T1000 (cell line): ENCODE data around the gene CFAP65.
A peak's percentile ranks its signal among the peaks of the same experiment; 100 is the strongest.

Experiments used
- DNase-seq: peaks from one replicate; lab custom pipeline; 2025; ENCODE audit warnings: mixed read lengths; lab: John Stamatoyannopoulos, UW

Gene CFAP65

DNA sequence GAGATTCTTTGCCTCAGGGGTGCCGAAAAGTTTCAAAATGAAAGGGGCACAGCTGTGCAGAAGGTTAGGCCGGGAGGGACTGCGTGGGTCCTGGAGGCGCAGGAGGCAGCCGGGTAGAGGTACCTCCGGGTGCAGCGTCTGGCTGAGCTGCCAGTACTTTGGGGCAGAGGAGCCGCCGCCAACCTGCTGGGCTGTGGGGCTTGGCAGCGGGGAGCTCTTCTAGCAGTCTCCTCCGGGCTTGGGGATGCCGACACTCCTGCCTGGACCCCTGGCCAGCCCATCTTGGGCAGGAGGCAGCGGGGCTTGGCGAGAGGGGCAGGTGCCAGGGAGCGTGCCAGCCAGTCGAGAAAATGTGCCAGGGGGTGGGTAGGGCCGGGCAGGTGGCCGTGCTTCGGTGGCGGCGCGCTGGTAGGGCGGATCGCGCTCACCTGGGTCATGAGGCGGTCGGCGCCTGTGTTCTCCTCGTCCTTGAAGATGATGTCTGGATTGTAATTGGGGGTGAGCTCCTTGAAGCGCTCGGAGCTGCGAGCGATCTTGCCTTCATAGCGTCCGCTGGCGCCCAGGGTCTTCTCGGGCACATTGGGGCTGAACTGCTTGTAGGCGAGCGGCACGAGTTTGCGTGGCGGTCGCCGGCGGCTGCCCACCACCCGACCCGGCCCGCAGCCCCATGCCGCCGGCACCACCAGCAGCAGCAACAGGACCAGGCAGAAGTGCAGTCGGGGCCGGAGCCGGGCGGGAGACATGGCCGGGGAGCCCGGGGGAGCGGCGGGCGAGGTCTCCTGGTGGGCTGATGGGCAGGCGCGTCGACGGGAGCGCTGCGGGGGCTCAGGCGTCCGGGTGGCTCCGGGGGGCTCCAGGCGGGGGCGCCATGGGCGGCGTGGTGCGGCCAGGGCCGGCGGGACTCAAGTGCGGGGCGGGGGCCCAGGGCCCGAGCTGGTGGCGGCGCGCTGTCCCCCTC, 18.7 kb upstream of the CFAP65 start:
- DNase-seq: no peak

DNA sequence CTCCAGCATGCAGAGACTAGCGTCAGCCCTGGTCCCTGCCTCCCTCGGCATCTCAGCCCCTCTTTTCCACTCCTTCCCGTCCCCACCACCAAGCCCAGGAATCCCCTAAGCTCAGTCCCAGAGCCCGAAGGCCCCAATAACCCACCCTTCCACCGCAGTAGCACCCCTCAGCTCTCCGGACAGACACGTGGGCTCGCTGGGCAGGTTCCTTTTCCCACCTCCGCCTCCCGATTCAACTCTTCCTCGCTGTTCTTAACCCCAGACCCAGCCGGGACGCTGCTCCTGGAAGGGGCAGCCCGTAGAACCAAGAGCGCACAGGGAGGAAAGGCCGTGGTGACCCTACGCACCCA, 18.0 kb upstream of the CFAP65 start:
- no peak for DNase-seq

DNA sequence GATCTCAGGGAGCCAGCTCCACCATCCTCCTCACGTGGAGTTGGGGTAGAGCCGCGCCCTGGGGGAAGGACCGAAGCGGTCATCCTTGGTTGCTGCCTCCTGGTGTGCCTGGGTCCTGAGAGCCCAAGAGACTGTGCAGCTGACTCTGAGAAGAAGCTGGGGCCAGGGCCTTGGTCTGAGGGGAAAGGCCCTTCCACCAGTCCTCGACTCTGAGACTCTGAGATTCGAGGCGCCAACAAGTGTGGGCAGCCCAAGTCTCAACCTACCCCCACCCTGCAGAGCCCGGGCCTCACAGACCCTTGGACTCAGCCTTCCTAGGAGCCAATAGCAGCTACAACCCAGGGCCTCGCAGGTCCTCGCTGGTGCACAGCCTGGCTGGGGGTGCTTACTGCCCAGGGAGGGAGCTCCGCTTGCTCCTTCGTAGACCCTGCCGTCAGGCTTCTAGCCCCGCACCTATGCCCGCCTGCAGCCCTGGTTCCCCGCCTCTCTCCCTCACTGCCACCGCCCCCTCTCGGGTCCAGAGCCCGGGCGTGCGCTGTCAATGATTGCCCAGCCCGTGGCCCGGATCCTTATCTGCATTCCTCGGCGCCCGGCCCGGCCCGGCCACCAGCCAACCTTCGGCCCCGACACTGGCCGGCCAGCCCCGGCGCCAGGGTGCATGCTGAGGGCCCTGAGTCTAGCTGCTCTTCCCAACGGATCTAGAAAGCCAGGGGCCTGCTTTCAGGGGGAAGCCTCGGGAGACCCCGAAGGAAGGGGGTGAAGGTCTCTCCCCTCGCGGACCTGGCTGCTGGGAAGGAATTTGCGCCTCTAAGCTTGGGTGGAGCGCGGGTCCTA, 17.4 kb upstream of the CFAP65 start:
- DNase-seq: no peak

DNA sequence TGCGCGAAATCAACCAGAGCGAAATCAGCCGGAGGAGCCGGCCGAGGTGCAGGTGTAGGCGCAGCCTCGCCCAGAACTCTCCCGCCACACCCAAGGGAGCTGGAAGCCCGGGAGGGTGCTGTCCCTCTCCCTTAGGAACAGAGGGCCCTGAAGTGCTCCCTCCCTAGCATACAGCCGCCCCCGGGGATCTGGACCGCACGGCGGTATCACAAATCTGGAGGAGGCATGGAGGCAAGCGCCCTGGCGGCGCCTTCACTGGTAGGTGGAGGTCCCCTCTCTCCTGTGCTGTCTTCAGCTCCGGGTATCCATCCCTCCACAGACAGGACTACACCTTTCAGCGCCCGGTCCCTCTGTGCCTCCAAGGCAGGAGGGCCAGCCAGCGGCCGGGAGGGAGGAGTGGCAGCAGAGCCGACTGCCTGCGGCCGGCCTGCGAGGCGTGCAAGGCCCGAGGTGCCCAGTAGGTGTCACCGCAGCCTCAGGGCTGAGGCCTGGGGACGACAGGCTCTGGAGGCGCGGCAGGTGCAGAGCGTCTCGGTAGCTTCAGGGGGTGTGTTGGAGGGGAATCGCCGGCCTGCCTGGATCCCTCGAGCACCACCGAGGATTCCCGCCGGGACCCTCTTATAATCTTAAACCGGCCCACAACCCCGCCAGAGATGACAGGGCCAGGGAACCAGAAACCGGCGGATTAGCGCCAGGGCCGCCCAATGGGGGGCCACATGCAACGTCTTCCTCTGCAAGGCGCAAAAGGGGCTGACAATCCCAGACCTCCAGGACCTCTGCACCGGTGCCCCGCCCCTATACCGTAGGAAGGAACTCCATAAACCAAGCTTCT, 16.6 kb upstream of the CFAP65 start:
- DNase-seq: peak; percentile 24

DNA sequence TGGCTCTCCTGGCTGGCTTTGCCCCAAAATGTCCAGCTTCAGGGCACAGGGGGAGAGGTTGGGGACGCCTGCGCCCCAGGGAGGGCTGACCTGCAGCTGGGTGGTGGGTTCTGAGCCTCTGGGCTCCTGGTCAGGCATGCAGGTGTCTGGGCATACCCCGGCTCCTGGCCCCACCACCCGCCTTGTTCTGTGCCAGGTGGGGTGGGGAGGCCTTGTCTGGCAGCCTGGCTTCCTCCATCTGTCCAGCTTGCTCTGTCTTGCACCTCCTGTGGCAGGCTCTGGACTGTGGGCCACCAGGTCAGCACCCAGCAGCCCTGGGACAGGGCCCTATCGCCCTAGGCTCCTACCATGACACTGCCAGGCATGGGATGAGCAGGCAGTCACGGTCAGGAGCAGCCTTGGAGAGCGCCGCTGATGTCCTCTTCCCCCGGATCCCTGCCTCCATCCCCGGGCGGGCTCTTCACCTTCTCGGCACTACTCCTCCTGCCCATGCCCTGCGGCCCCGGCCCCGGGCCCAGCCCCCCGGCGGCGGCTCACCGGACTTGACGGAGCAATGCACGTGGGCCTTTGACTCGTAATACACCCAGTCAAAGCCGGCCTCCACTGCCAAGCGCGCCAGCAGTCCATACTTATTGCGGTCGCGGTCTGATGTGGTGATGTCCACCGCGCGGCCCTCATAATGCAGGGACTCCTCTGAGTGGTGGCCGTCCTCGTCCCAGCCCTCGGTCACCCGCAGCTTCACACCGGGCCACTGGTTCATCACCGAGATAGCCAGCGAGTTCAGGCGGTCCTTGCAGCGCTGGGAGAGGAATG, 15.8 kb upstream of the CFAP65 start:
- DNase-seq: no peak

DNA sequence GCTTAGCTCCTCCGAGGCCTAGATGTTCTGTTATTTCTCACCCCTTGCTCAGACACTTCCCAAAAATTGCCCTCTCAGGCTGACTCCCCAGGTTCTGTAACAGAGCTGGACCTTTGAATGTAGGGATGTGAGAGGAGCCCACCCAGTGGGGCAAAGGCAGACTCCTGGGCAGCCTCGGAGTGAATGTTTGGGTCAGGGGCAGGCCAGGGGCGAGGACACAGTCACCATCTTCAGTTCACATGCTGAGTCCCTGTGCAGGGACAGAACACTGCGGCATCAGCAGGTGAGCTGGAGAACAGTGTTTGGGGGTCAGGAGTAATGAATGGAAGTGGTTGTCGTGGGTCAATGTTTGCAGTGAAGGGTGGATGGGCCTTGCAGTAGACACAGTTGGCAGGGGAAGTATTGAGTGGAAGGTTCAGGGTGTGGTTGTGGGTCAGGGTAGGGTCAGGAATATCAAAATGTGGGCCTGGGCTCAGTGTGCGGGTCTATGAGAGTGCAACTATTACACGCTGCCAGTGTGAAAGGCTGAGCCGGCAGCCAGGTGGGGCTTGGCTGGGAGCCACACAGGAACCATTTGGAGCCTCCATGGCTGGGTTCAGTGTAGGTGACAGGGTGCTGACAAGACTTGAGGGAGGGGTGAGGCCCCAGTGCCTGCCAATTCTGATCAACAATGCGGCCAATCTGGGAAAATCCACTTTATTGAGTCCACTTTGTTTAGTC, 15.0 kb upstream of the CFAP65 start:
- no peak for DNase-seq

DNA sequence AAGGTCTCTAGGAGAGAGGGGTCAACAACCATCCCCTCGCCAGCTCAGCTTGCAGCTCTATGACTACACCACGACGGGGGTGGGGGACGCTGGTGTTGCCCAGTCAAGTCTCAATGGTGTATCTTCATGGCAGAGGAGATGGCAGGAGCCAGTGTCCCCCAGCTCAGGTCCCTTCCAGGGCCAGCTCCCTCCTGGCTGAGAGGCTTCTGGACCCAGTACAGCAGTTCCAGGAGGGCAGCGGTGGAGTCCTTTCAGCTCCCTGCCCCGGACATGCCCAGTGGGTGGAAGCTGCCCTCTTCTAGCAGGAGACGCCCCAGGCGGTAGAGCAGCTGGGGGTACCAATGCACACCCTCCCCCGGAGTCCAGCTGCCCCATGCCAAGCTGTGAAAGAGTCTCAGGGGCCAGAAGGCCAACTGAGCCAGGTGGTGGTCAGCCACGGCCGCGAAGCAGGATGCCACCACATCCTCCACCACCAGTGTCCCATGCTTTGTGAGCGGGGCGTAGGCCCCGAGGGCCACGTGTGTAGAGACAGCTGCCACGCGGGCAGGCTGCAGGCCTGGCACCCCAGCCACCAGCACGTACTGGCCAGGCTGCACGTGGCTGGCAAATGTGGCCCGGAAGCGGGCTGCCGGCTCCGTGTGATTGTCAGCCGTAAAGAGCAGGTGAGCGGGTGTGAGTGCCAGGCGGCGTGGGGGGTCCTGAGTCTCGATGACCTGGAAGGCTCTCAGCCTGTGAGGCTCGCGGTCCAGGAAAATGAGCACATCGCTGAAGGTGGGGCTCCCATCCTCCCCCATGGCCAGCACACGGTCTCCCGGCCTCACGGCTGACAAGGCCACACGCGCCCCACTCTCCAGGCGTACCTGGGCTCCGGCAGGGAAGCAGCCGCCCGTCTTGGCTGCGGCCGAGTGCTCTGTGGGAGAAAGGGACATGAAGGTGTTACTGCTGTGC, 13.9 kb upstream of the CFAP65 start:
- DNase-seq: no peak

DNA sequence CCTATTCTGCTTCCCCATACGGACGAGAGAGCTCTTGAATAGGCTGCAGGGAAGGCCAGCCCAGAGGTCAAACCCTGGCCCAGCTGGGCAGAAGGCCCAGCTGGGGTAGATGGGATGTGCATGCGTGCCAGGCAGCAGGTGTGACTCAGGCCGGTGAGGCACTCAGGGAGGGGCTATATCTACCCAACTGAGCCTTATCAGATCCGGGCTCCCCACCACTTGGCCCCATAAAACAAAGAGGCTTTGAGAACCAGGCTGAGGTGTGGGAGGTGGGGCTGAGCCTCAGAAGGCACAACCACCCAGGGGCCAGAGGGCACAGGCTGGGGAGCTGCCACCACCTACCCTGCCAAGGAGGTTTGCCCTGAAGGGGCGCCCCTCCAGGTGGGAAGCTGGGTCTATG, 8.0 kb upstream of the CFAP65 start:
- no peak for DNase-seq

DNA sequence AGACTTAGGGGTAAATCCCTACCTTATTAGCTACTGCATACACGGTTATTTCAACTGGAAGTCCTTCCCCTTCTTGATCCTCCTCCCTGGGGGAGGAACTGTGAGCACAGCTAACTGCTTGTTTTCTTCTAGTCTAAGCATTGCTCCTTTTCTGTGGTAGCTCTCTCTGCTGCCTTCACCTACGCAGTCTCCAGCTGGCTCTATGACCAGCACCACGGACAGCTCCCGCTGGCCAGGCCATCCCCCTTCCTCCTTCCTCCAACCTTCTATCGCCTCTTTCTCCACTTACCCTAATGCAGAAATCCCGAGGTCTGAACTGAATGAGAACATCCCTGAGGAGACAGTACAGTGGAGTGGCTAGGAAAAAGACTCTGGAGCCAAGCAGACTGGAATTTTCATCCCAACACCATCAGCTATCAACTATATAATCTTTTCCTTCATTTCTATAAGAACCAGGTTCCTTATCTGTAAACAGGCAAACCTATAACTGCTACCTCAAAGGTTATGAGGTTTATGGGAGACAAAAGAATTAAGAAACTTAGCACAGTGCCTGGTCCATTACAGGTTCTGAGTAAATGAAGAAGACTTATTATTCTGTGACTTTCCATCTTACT, 4.7 kb upstream of the CFAP65 start:
- DNase-seq: peak; percentile 12

DNA sequence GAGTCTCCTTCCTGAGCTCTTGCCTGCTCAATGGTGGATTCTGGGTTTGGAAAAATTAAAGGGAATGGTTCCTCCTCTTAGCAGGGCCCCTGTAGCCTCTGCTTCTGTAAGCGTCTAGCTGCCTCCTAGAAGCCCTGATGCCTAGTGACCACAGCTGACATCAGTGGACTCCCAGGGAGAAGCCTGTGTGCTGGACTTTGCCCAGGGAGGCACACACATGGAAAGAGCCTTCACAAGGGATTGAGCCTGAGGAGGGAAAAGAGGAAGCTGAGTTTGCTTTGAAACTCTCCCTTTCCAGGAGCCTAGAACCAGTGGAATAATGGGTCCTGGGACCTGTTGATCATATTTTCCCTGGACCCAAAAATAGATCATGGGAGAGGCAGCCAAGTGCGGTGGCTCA, 1.4 kb upstream of the CFAP65 start:
- no peak for DNase-seq

DNA sequence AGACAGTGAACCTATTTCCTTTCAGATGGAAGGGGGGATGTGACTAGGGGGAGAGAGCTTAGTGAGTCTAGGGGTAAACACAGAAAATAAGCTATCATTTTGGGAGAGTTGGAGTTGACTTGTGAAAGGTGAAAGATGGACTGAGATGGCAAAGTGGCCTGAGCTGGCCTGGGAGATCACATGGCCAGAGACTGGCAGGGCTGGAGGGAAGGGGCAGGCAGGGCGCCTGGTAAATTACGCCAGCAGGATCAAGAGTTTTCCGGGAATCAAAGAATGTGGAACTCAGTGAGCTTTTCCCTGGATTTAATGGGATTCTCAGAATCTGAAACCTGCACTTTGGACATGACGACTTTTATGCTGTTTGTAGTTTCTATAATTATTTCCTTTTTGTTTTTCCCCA, 841 bp upstream of the CFAP65 start:
- DNase-seq: no peak

DNA sequence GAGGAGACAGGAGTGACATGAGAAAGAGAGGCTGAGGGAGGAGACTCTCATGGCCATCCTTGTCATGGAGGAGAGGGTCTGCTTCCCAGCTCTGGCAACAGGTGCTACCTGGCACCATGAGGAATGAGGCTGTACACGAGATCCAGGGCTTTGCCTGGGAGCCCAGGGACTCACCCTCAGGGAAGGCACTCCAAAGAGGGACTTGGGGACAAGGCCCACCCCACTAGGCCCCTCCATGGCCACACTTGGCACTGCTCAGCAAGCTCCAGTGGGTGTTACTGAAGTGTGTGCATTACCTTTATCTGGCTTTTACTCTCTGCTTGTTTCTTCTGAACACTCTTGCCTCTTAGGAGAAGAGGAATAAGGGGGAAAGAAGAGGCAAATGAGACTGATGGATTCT, 2.7 kb downstream of the CFAP65 start:
- no peak for DNase-seq

DNA sequence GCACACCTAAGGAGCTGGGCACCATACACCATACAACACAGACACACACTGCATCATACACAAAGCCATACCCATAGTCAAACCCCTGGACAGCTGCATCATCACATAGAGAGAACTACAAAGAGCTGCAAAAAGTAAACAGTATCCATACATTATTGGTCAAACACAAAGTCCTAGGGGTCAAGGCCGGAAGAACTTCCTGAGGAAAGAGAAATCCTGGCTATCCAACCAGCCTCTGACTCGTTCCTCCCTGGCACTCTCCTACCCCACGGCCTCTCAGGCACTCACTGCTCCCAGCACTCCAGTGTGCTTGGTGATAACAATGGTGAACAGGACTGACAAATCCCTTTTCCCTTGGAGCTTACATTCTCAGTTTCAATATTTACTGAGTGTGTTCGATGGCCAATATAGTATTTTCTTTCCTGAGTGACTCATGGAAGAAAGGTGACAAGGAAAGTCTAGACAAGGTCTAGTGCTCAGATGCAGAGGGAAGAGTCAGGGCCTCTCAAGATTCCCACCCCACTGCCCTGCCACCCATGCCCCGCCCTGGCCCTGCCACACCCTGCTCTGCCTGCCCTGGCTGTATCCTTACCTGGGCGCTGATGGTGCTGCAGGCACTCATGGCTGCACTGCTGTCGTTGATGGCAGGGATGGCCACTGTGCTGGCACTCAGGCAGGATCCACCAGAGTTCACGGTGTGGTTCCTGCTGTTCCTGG, 3.4 kb downstream of the CFAP65 start:
- DNase-seq: no peak

DNA sequence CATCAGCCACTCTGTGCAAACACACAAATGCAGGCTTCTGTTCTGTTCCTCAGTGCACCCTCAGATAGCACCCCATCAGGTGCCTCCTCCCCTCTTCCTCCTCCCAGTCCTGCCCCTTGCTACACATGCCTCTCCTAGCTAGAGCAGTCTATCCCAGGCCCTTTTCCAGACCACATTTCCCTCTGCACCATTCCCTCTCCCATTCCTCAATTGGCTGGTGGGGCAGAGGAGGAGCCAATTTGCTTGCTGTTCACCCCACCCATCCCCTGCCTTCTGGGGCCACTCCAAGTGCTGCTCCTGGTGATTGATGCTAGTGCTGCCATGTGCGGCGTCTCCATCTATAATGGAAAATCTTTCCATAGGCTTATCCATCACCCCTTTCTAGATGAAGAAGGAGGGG, 5.4 kb downstream of the CFAP65 start:
- no peak for DNase-seq

DNA sequence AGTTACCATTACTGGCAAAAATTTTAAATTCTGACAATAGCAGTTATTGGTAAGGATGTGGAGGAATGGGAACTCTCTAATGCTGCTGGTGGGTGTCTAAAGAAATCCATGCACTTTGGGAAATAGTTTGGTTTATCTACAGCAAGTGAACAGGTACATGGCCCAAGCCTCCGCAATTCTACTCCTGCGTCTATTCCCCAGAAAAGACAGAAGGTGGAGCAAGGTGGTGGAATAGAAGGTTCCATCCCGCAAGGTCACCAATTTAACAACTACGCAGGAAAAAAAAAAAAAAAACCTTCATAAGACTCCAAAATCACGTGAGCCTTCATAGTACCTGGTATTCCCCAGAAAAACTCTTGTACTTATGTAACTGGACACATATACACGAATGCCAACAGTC, 6.5 kb downstream of the CFAP65 start:
- no peak for DNase-seq

DNA sequence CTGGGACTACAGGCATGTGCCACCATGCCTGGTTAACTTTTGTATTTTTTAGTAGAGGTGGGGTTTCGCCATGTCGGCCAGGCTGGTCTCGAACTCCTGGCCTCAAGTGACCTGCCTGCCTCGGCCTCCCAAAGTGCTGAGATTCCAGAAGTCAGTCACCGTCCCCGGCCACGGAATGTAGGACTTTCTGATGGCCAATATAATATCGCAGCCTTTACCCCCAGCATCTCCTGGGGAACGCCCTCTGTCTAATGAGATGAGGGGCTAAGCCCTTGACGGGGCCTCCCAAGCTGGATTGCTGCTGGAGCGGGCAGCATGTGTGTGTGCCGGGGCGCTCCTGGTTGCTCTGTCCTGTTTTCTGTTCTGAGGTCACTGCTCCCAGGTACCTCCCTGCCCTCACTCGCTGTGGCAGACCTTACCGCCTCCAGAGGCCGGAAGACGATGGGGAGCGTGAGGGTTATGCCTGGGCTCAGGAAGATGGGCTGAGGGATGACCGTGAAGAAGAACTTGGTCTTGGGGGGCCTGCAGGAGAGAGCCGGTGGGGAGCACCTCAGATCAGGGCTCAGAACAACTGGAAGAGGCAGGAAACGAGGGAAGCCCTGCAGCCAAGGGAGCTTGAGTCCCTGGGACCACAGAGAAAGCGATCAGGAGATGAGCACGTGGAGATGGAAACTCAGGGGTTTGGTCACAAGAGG, 9.1 kb downstream of the CFAP65 start:
- no peak for DNase-seq

DNA sequence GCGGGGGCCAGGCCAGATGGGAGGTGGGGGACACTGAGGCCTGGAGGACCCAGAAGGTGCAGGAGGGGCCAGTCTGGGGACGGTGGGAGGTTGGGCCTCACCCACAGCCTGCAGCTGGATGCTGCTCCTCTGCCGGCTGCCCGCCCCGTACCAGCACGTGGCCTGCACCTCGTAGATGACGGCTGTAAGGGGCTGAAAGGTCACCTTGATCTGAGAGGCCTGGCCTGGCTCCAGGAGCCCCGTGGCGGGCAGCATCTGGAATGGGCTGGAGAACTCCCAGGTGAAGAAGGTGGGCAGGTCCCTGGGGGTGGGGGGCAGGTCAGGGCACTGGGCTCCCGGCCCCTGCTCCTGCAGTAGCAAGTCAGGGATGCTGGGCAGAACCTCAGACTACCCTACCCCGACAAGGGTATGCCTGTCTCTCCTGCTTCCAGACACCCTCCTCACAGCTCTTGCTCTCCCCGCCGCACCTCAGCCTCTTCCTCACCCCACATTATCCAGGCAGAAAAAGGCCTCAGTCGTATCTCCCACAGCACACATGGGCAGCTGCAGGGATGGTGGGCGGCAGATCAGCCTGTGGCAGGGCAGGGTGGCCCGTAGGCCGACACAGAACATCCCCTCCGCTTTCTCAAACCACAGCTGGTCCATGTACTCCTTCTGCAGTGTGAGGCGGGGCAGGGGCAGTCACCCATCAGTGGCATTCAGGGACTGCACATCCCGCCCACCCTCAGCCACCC, 10.1 kb downstream of the CFAP65 start:
- DNase-seq: no peak
